HepG2 (cell line): ENCODE measurements around the gene SBK2. TPM values are rescaled to one million over a fixed set of nuclear protein-coding genes. Genes with fewer than 3 reads are reported as not detected.
A peak's percentile ranks its signal among the peaks of the same experiment; 100 is the strongest.

Experiments
- FOXA3 ChIP-seq: IDR thresholded peaks from 2 replicates; pipeline ENCODE4 v1.6.1; 2016; ENCODE audit warnings: missing genetic modification reagents, missing compliant biosample characterization
- FOXC1 ChIP-seq: sonication (generic); formaldehyde crosslinking; IDR thresholded peaks from 2 replicates; pipeline ENCODE4 v1.8.0; 2022; ENCODE audit warnings: mild to moderate bottlenecking, missing genetic modification reagents, borderline replicate concordance
- FOXK1 ChIP-seq: sonication (generic); formaldehyde crosslinking; IDR thresholded peaks from 2 replicates; pipeline ENCODE4 v1.4.0; 2020; ENCODE audit warnings: low read depth, missing genetic modification reagents, borderline replicate concordance
- MEF2D ChIP-seq: sonication (generic); formaldehyde crosslinking; IDR thresholded peaks from 2 replicates; pipeline ENCODE4 v1.5.1; 2020; ENCODE audit warnings: mild to moderate bottlenecking, missing genetic modification reagents
- NCOA1 ChIP-seq: sonication (generic); formaldehyde crosslinking; IDR thresholded peaks from 2 replicates; pipeline ENCODE4 v1.9.0; 2021; ENCODE audit warnings: missing genetic modification reagents
- POGZ ChIP-seq: sonication (generic); formaldehyde crosslinking; IDR thresholded peaks from 2 replicates; pipeline ENCODE4 v1.4.0; 2020; ENCODE audit warnings: mild to moderate bottlenecking, missing genetic modification reagents
- PRPF4 ChIP-seq: fragments of 200-400 bp; formaldehyde crosslinking; IDR thresholded peaks from 2 replicates; pipeline ENCODE4 v1.6.1; 2016; ENCODE audit warnings: low read length, low read depth; ENCODE audit not compliant: poor library complexity, severe bottlenecking
- RBAK ChIP-seq: sonication (generic); formaldehyde crosslinking; IDR thresholded peaks from 2 replicates; pipeline ENCODE4 v1.5.1; 2020; ENCODE audit warnings: mild to moderate bottlenecking, missing genetic modification reagents
- RFXAP ChIP-seq: sonication (generic); formaldehyde crosslinking; IDR thresholded peaks from 2 replicates; pipeline ENCODE4 v1.4.0; 2020; ENCODE audit warnings: missing genetic modification reagents, borderline replicate concordance
- YEATS4 ChIP-seq: sonication (generic); formaldehyde crosslinking; IDR thresholded peaks from 2 replicates; pipeline ENCODE4 v1.4.0; 2020; ENCODE audit warnings: missing genetic modification reagents, borderline replicate concordance
- ZC3H13 ChIP-seq: sonication (generic); formaldehyde crosslinking; IDR thresholded peaks from 2 replicates; pipeline ENCODE4 v1.8.1; 2023; ENCODE audit warnings: mild to moderate bottlenecking, missing genetic modification reagents, moderate library complexity
- ZNF121 ChIP-seq: sonication (generic); formaldehyde crosslinking; IDR thresholded peaks from 2 replicates; pipeline ENCODE4 v1.5.0; 2020; ENCODE audit warnings: mild to moderate bottlenecking, missing genetic modification reagents
- ZNF558 ChIP-seq: sonication (generic); formaldehyde crosslinking; IDR thresholded peaks from 2 replicates; pipeline ENCODE4 v1.9.0; 2022; ENCODE audit warnings: mild to moderate bottlenecking, missing genetic modification reagents, borderline replicate concordance
- ZNF777 ChIP-seq: sonication (generic); formaldehyde crosslinking; IDR thresholded peaks from 2 replicates; pipeline ENCODE4 v1.4.0; 2020; ENCODE audit warnings: missing genetic modification reagents
- polyA plus RNA-seq, 8 experiments: library from polyadenylated mRNA; depleted of rRNA in 3 of 8; stranded (reverse) in 7 of 8; unstranded in 1 of 8; fragments of >200 nt; fragmentation: Illumina TruSeq in 4 of 8; extraction: Trizol in 4 of 8; gene quantifications; 2 replicates each; pipeline versions ENCODE4 v1.2.1 to v1.2.3, GENCODE V29; 2011 to 2016; ENCODE audit warnings: low read depth in 4 of 8, missing spikeins in 1 of 8, mixed read lengths in 1 of 8; ENCODE audit not compliant: insufficient read depth in 1 of 8
- total RNA-seq, 5 experiments: library from RNA; depleted of rRNA; stranded (reverse); fragments of >200 nt; fragmentation: Illumina TruSeq; extraction: Trizol; gene quantifications; 2 replicates each; pipeline ENCODE4 v1.2.3, GENCODE V29; 2016; ENCODE audit warnings: low read depth in 1 of 5
- TF ChIP-seq, protein P1 (sequence below): sonication (generic); formaldehyde crosslinking; conservative IDR thresholded peaks from 2 replicates; pipeline ENCODE4 v1.8.0; 2022; ENCODE audit warnings: mild to moderate bottlenecking, moderate library complexity, missing genetic modification reagents
- TF ChIP-seq, protein P2 (sequence below): sonication (generic); formaldehyde crosslinking; IDR thresholded peaks from 2 replicates; pipeline ENCODE4 v1.4.0; 2020; ENCODE audit warnings: missing genetic modification reagents, borderline replicate concordance
- TF ChIP-seq, protein P3 (sequence below): sonication (generic); formaldehyde crosslinking; IDR thresholded peaks from 2 replicates; pipeline ENCODE4 v1.5.0; 2020; ENCODE audit warnings: mild to moderate bottlenecking, missing genetic modification reagents
- TF ChIP-seq, protein P4 (sequence below): sonication (generic); formaldehyde crosslinking; IDR thresholded peaks from 2 replicates; pipeline ENCODE4 v1.4.0; 2020; ENCODE audit warnings: missing genetic modification reagents

The SBK2 gene
- total and polyA plus RNA-seq, 2 of the 13 experiments (the other 11 are each of a cell fraction or from before 2014, with no cell fraction given), result 0.24 TPM; not detected in 1

DNA sequence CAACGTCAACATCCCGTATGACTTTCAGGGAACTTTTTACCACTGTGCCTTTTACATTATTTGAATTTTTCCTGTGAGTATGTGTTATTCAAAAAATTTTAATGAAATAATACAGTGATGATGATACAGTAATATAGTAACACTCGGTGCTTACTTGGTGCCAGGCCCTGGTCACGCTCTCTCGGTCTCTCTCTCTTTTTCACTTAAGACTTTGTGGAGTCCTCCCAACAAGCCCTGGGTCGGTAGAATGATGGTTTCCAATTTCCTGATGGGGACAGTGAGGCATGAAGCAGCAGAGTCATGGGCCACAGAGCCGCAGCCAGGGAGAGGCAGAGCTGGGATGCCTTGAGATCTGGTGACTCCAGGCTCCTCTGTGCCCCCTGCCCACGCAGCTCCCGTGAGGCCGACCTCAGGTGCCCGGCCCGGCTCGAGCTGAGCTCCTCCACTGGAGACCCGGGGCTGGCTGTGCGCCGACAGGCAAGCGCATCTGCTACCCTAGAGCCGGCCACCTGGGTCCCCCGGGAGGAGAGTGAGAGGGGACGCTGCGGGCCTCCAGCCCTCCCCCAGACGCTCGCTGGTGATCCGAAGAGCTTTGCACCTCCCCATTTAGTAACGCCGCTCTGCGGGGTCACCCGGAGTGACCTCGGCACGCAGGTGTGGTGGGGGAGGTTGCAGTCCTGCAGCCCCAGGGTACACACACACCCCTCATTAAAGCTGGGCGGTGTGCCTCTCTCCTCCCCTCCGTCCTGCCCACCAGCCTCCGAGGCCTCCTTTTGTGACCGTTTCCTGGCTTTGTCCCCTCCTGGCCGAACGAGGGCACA, 12.8 kb upstream of the SBK2 start (continued):
- TF ChIP-seq, protein P1, sequence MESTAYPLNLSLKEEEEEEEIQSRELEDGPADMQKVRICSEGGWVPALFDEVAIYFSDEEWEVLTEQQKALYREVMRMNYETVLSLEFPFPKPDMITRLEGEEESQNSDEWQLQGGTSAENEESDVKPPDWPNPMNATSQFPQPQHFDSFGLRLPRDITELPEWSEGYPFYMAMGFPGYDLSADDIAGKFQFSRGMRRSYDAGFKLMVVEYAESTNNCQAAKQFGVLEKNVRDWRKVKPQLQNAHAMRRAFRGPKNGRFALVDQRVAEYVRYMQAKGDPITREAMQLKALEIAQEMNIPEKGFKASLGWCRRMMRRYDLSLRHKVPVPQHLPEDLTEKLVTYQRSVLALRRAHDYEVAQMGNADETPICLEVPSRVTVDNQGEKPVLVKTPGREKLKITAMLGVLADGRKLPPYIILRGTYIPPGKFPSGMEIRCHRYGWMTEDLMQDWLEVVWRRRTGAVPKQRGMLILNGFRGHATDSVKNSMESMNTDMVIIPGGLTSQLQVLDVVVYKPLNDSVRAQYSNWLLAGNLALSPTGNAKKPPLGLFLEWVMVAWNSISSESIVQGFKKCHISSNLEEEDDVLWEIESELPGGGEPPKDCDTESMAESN, result peak; percentile 59; the same call in 1 of the 2 replicates
- TF ChIP-seq PRPF4 (no peak), YEATS4 (CRISPR knock-in tag) (no peak), ZNF777 (CRISPR knock-in tag) (no peak), ZC3H13 (CRISPR knock-in tag) (no peak), POGZ (no peak), NCOA1 (CRISPR knock-in tag) (no peak), FOXA3 (CRISPR knock-in tag) (peak; percentile 78; the same call in 1 of the 2 replicates), RBAK (no peak), ZNF558 (no peak), ZNF121 (CRISPR knock-in tag) (no peak), RFXAP (CRISPR knock-in tag) (no peak), MEF2D (CRISPR knock-in tag) (no peak), FOXC1 (CRISPR knock-in tag) (0 out of 2 replicates have a peak, but pooled peaks have one; percentile 25), FOXK1 (CRISPR knock-in tag) (no peak)
- TF ChIP-seq, protein P2, sequence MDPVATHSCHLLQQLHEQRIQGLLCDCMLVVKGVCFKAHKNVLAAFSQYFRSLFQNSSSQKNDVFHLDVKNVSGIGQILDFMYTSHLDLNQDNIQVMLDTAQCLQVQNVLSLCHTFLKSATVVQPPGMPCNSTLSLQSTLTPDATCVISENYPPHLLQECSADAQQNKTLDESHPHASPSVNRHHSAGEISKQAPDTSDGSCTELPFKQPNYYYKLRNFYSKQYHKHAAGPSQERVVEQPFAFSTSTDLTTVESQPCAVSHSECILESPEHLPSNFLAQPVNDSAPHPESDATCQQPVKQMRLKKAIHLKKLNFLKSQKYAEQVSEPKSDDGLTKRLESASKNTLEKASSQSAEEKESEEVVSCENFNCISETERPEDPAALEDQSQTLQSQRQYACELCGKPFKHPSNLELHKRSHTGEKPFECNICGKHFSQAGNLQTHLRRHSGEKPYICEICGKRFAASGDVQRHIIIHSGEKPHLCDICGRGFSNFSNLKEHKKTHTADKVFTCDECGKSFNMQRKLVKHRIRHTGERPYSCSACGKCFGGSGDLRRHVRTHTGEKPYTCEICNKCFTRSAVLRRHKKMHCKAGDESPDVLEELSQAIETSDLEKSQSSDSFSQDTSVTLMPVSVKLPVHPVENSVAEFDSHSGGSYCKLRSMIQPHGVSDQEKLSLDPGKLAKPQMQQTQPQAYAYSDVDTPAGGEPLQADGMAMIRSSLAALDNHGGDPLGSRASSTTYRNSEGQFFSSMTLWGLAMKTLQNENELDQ (CRISPR knock-in tag), result no peak
- TF ChIP-seq, protein P3, sequence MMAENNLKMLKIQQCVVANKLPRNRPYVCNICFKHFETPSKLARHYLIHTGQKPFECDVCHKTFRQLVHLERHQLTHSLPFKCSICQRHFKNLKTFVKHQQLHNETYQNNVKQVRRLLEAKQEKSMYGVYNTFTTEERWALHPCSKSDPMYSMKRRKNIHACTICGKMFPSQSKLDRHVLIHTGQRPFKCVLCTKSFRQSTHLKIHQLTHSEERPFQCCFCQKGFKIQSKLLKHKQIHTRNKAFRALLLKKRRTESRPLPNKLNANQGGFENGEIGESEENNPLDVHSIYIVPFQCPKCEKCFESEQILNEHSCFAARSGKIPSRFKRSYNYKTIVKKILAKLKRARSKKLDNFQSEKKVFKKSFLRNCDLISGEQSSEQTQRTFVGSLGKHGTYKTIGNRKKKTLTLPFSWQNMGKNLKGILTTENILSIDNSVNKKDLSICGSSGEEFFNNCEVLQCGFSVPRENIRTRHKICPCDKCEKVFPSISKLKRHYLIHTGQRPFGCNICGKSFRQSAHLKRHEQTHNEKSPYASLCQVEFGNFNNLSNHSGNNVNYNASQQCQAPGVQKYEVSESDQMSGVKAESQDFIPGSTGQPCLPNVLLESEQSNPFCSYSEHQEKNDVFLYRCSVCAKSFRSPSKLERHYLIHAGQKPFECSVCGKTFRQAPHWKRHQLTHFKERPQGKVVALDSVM (CRISPR knock-in tag), result peak; percentile 86
- TF ChIP-seq, protein P4, sequence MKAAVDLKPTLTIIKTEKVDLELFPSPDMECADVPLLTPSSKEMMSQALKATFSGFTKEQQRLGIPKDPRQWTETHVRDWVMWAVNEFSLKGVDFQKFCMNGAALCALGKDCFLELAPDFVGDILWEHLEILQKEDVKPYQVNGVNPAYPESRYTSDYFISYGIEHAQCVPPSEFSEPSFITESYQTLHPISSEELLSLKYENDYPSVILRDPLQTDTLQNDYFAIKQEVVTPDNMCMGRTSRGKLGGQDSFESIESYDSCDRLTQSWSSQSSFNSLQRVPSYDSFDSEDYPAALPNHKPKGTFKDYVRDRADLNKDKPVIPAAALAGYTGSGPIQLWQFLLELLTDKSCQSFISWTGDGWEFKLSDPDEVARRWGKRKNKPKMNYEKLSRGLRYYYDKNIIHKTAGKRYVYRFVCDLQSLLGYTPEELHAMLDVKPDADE (CRISPR knock-in tag), result no peak
